Tongue (tissue), 2 donors: ENCODE results near the gene TMEM42. TPM values are rescaled to one million over a fixed set of nuclear protein-coding genes. Genes with fewer than 3 reads are reported as not detected.

Experiments used
- DNase-seq: peaks from one replicate; pipeline ENCODE4 v3.0.0-alpha.2; 2015
- total RNA-seq: library from RNA; depleted of rRNA; stranded (reverse); fragments of >200 nt; gene quantifications from one replicate; pipeline ENCODE4 v1.2.3, GENCODE V29; 2014

The TMEM42 gene
- total RNA-seq, 1 donor from 2014 or later: 9.7 TPM

DNA sequence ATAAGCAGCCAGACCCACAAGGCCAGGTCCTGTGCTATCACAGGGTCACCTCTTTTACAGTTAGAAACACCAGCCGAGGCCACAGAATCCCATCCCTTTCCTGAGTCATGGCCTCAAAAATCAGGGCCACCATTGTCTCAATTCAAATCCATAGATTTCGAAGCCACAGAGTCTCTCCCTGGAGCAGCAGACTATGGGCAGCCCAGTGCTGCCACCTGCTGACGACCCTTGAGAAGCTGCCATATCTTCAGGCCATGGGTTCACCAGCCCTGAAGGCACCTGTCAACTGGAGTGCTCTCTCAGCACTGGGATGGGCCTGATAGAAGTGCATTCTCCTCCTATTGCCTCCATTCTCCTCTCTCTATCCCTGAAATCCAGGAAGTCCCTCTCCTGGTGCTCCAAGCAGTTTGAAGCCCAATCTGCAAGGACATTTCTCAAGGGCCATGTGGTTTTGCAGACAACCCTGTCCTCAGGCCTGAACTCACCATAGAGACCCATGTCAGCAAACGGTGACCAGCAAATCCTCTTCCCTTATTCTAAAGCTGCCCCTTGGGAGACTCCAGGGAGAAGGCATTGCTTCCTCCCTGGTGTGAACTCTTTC is 52.3 kb downstream of the TMEM42 start:
- peak; percentile 78 for DNase-seq

DNA sequence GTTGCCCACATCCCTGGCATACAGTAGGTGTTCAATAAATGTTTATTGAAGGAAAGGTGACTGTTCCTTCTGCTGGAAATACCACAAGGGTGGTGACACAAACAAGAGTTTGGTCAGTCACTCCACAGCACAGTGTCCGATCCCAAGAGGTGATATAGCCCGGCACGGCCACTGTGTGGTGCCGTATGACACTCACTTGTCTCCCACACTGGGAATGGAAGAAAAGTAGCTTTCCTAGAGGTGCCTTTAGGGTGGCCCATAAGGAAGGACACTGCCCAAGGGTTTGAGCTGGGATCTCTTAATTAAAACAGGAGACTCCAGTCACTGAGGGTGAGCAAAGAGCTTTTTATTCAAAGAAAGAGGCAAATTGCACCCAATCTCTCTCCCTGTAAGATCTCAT is 53.2 kb downstream of the TMEM42 start:
- DNase-seq: no peak

Other genes with a start within 250 kb of the TMEM42 start
- 28.8 TPM for gene ZNF197, start 236.9 kb upstream of the TMEM42 start, total RNA-seq
- 13.6 TPM for gene ZNF35, start 213.2 kb upstream of the TMEM42 start, total RNA-seq
- 10.5 TPM for gene ZNF502, start 149.3 kb upstream of the TMEM42 start, total RNA-seq
- 10.6 TPM for gene ZNF501, start 132.3 kb upstream of the TMEM42 start, total RNA-seq
- gene KIAA1143, start 100.3 kb upstream of the TMEM42 start, total RNA-seq: 31.8 TPM
- 8.8 TPM for gene KIF15, start 100.1 kb upstream of the TMEM42 start, total RNA-seq
- gene TGM4, start 12.7 kb downstream of the TMEM42 start, total RNA-seq: not detected
- 47.5 TPM for gene ZDHHC3, start 114.3 kb downstream of the TMEM42 start, total RNA-seq
- gene EXOSC7, start 114.3 kb downstream of the TMEM42 start, total RNA-seq: 49.7 TPM
- 57.1 TPM for gene CLEC3B, start 164.4 kb downstream of the TMEM42 start, total RNA-seq